Right lobe of liver (tissue), 4 donors: ENCODE data around the gene PDZRN3.
A peak's percentile ranks its signal among the peaks of the same experiment; 100 is the strongest.

Source experiments
- POLR2A ChIP-seq: fragments of 450-650 bp; IDR thresholded peaks from one replicate; pipeline ENCODE4 v1.6.1; 2017; ENCODE audit warnings: antibody characterized with exemption, mild to moderate bottlenecking
- TF ChIP-seq, protein P1 (sequence below), 4 donors: fragments of 200-600 bp in 3 of 4; fragments of 450-650 bp in 1 of 4; IDR thresholded peaks; one replicate each; pipeline versions ENCODE4 v1.5.1 to v1.8.0; 2016 to 2022; ENCODE audit warnings: antibody characterized with exemption in 4 of 4, mild to moderate bottlenecking in 2 of 4
- donor health status: DM: no; HTN: no; CAD: no.
- donor health status: DM: no; HTN: no; CAD: no.
- donor health status: DM: no; HTN: yes; CAD: no.

- TF ChIP-seq, protein P1, sequence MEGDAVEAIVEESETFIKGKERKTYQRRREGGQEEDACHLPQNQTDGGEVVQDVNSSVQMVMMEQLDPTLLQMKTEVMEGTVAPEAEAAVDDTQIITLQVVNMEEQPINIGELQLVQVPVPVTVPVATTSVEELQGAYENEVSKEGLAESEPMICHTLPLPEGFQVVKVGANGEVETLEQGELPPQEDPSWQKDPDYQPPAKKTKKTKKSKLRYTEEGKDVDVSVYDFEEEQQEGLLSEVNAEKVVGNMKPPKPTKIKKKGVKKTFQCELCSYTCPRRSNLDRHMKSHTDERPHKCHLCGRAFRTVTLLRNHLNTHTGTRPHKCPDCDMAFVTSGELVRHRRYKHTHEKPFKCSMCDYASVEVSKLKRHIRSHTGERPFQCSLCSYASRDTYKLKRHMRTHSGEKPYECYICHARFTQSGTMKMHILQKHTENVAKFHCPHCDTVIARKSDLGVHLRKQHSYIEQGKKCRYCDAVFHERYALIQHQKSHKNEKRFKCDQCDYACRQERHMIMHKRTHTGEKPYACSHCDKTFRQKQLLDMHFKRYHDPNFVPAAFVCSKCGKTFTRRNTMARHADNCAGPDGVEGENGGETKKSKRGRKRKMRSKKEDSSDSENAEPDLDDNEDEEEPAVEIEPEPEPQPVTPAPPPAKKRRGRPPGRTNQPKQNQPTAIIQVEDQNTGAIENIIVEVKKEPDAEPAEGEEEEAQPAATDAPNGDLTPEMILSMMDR (IDR thresholded peaks at IDR 0.05), result peak; percentile 58 to 81 (median 78)
- no peak for TF ChIP-seq POLR2A
Observed at GRCh38 chr3:73508330-73508954, 116.3 kb downstream of the PDZRN3 start.
